H1 (cell line): ENCODE data around the gene MS4A15. TPM values are rescaled to one million over a fixed set of nuclear protein-coding genes. Genes with fewer than 3 reads are reported as not detected.

Experiments
- CTCF ChIA-PET: fragments of 300-600 bp; sonication (Branson Sonifier 250); formaldehyde crosslinking; loops from one replicate; lab custom pipeline; 2021; ENCODE audit not compliant: partially characterized antibody; lab: Charles Lee
- POLR2A ChIA-PET: fragments of 300-600 bp; sonication (Branson Sonifier 250); formaldehyde crosslinking; loops from one replicate; lab custom pipeline; 2021; ENCODE audit warnings: inconsistent platforms; ENCODE audit not compliant: partially characterized antibody; lab: Charles Lee
- DNase-seq, 2 experiments: peaks; one replicate each; pipeline versions ENCODE4 v3.0.0 to v3.0.0-alpha.2; 2010 to 2022; ENCODE audit warnings: low spot score in 2 of 2, low read depth in 1 of 2, mixed read lengths in 1 of 2
- FAIRE-seq: peaks from 2 replicates; lab custom pipeline; 2011; peaks lifted over from hg19 to GRCh38; lab: Jason Lieb, UNC
- H2AFZ ChIP-seq: 2 replicates; pipeline ENCODE4 v1.8.1; 2012; ENCODE audit warnings: low read length, inconsistent platforms
- H2AK5ac ChIP-seq: 2 replicates; pipeline ENCODE4 v1.6.1; 2013; ENCODE audit warnings: low read depth, low read length
- H2BK120ac ChIP-seq: replicated peaks from 2 replicates; pipeline ENCODE3; 2013; ENCODE audit warnings: low read depth, low read length, inconsistent platforms
- H2BK12ac ChIP-seq: 2 replicates; pipeline ENCODE4 v1.6.1; 2013; ENCODE audit warnings: low read depth, low read length
- H2BK15ac ChIP-seq: 2 replicates; pipeline ENCODE4 v1.6.1; 2013; ENCODE audit warnings: low read length
- H2BK20ac ChIP-seq: 2 replicates; pipeline ENCODE4 v1.6.1; 2013; ENCODE audit warnings: low read length
- H2BK5ac ChIP-seq: 2 replicates; pipeline ENCODE4 v1.6.1; 2013; ENCODE audit warnings: low read depth, low read length
- H3K14ac ChIP-seq: 2 replicates; pipeline ENCODE4 v1.6.1; 2013; ENCODE audit warnings: inconsistent platforms; ENCODE audit not compliant: insufficient read length
- H3K18ac ChIP-seq: 2 replicates; pipeline ENCODE4 v1.6.1; 2013; ENCODE audit warnings: low read length; ENCODE audit errors: extremely low read depth
- H3K23ac ChIP-seq: 2 replicates; pipeline ENCODE4 v1.6.1; 2013; ENCODE audit warnings: inconsistent platforms; ENCODE audit not compliant: insufficient read length
- H3K23me2 ChIP-seq: 2 replicates; pipeline ENCODE4 v1.6.1; 2013; ENCODE audit warnings: low read depth, low read length
- H3K27ac ChIP-seq: 2 replicates; pipeline ENCODE4 v1.6.1; 2011; ENCODE audit warnings: low read depth, low read length, inconsistent platforms
- H3K27me3 ChIP-seq, 4 experiments: replicated peaks in 1 of 4; 1 replicate in 1 of 4; 2 replicates in 3 of 4; pipeline versions ENCODE4 v1.6.1 to v1.8.1; 2011 to 2013; ENCODE audit warnings: low read length in 3 of 4, mild to moderate bottlenecking in 3 of 4, inconsistent platforms in 2 of 4, mixed read lengths in 2 of 4, moderate library complexity in 1 of 4; ENCODE audit not compliant: control insufficient read depth in 3 of 4, insufficient read depth in 3 of 4; ENCODE audit errors: extremely low read depth in 1 of 4
- H3K36me3 ChIP-seq, 4 experiments: 2 replicates each; pipeline versions ENCODE4 v1.6.1 to v1.8.1; 2011 to 2013; ENCODE audit warnings: mild to moderate bottlenecking in 4 of 4, low read length in 3 of 4, moderate library complexity in 2 of 4, control low read depth in 1 of 4, inconsistent platforms in 1 of 4; ENCODE audit not compliant: insufficient read depth in 4 of 4, control insufficient read depth in 2 of 4
- H3K4ac ChIP-seq: replicated peaks from 2 replicates; pipeline ENCODE3; 2013; ENCODE audit warnings: low read length, low read depth, mixed read lengths, inconsistent platforms; ENCODE audit not compliant: insufficient read length
- H3K4me1 ChIP-seq, 4 experiments: replicated peaks in 1 of 4; 1 replicate in 1 of 4; 2 replicates in 3 of 4; pipeline versions ENCODE4 v1.6.1 to v1.8.1; 2011 to 2013; ENCODE audit warnings: low read length in 3 of 4, inconsistent platforms in 2 of 4, mixed read lengths in 1 of 4; ENCODE audit not compliant: insufficient read depth in 4 of 4, control insufficient read depth in 3 of 4
- H3K4me2 ChIP-seq, 2 experiments: 2 replicates each; pipeline versions ENCODE4 v1.6.1 to v1.8.1; 2011 to 2013; ENCODE audit warnings: low read depth in 2 of 2, low read length in 2 of 2, control low read depth in 1 of 2, inconsistent platforms in 1 of 2, mild to moderate bottlenecking in 1 of 2; ENCODE audit not compliant: insufficient read depth in 1 of 2
- H3K4me3 ChIP-seq, 4 experiments: fragments of 200-600, 300-600 bp in 1 of 4; sonication (generic), shearing (Covaris generic), sonication (Bioruptor Twin) in 1 of 4; 2 replicates each; pipeline versions ENCODE4 v1.5.1 to v1.8.1; 2011 to 2016; ENCODE audit warnings: low read length in 4 of 4, low read depth in 3 of 4, control low read depth in 2 of 4, inconsistent platforms in 2 of 4, mild to moderate bottlenecking in 2 of 4, mixed read lengths in 1 of 4, moderate library complexity in 1 of 4; ENCODE audit not compliant: insufficient read depth in 2 of 4; ENCODE audit errors: extremely low read depth in 1 of 4
- H3K56ac ChIP-seq: replicated peaks from 2 replicates; pipeline ENCODE3; 2013; ENCODE audit warnings: low read depth, mild to moderate bottlenecking, mixed read lengths, low read length, inconsistent platforms; ENCODE audit not compliant: insufficient read length
- H3K79me1 ChIP-seq: 2 replicates; pipeline ENCODE4 v1.6.1; 2013; ENCODE audit warnings: low read depth, low read length, control low read depth
- H3K79me2 ChIP-seq, 2 experiments: 2 replicates each; pipeline versions ENCODE4 v1.6.1 to v1.8.1; 2012 to 2013; ENCODE audit warnings: low read length in 2 of 2, mild to moderate bottlenecking in 2 of 2, inconsistent platforms in 1 of 2; ENCODE audit not compliant: insufficient read depth in 2 of 2, control insufficient read depth in 1 of 2
- H3K9ac ChIP-seq, 4 experiments: replicated peaks in 1 of 4; 1 replicate in 1 of 4; 2 replicates in 3 of 4; pipeline versions ENCODE4 v1.6.1 to v1.8.1; 2011 to 2013; ENCODE audit warnings: low read depth in 3 of 4, low read length in 3 of 4, control low read depth in 2 of 4, mild to moderate bottlenecking in 2 of 4, moderate library complexity in 2 of 4, inconsistent platforms in 1 of 4; ENCODE audit errors: extremely low read depth in 1 of 4
- H3K9me3 ChIP-seq, 2 experiments: 2 replicates each; pipeline versions ENCODE4 v1.6.1 to v1.8.1; 2012 to 2013; ENCODE audit warnings: mild to moderate bottlenecking in 2 of 2, moderate library complexity in 2 of 2, control low read depth in 1 of 2, inconsistent platforms in 1 of 2, low read depth in 1 of 2, low read length in 1 of 2, mixed read lengths in 1 of 2; ENCODE audit not compliant: insufficient read depth in 2 of 2
- H4K20me1 ChIP-seq, 2 experiments: replicated peaks in 1 of 2; 2 replicates each; pipeline versions ENCODE3 to v1.8.1; 2011 to 2013; ENCODE audit warnings: inconsistent platforms in 2 of 2, low read length in 2 of 2, mild to moderate bottlenecking in 1 of 2; ENCODE audit not compliant: insufficient read depth in 2 of 2, control insufficient read depth in 1 of 2
- H4K5ac ChIP-seq: 2 replicates; pipeline ENCODE4 v1.6.1; 2013; ENCODE audit warnings: low read length, low read depth, mixed read lengths, inconsistent platforms; ENCODE audit not compliant: insufficient read length
- H4K8ac ChIP-seq: 2 replicates; pipeline ENCODE4 v1.8.0; 2013; ENCODE audit warnings: mild to moderate bottlenecking, moderate library complexity, low read length, inconsistent platforms; ENCODE audit not compliant: insufficient read depth; ENCODE audit errors: extremely low read depth
- H4K91ac ChIP-seq: replicated peaks from 2 replicates; pipeline ENCODE3; 2013; ENCODE audit warnings: low read length, mixed read lengths, inconsistent platforms; ENCODE audit not compliant: insufficient read length
- FOSL1 ChIP-seq: IDR thresholded peaks from 2 replicates; pipeline ENCODE4 v1.6.1; 2011; ENCODE audit warnings: mild to moderate bottlenecking, low read depth, low read length, moderate library complexity; ENCODE audit not compliant: insufficient read depth
- WGBS, 2 experiments: shearing (Covaris generic) in 1 of 2; methylation state at CpG; one replicate each; pipeline versions ENCODE4 v1.1.6 to v1.1.7; 2013 to 2015; ENCODE audit warnings: low lambda C conversion rate in 2 of 2, mixed read lengths in 2 of 2, inconsistent platforms in 1 of 2, low coverage in 1 of 2, missing lambda C conversion rate in 1 of 2; ENCODE audit not compliant: insufficient replicate concordance in 2 of 2, insufficient coverage in 1 of 2, insufficient read length in 1 of 2; ENCODE audit errors: extremely low coverage in 1 of 2, missing lambda C conversion rate in 1 of 2; 5-methylcytosine and 5-hydroxymethylcytosine counted together
- polyA plus RNA-seq, 7 experiments: library from polyadenylated mRNA; depleted of rRNA in 3 of 7; stranded (reverse) in 5 of 7; unstranded in 2 of 7; fragments of >200 nt in 5 of 7; fragments of 200-250 nt in 2 of 7; gene quantifications; 1 replicate in 5 of 7; 2 replicates in 1 of 7; 4 replicates in 1 of 7; pipeline versions ENCODE4 v1.2.1 to v1.2.3, GENCODE V29; 2011 to 2013; ENCODE audit warnings: missing spikeins in 2 of 7, mixed read lengths in 2 of 7
- total RNA-seq: library from RNA; stranded (reverse); fragmentation: NEBNext Ultra II Directional; extraction: Animal tissue kit (Norgen Biotek cat#: 25700); gene quantifications from 2 replicates; pipeline ENCODE4 v1.2.1, GENCODE V29; 2021

Gene MS4A15
- total and polyA plus RNA-seq, 2 of the 8 experiments (the other 6 are each of a cell fraction or from before 2014, with no cell fraction given), result 0.15 to 0.17 TPM

GRCh38 chr11:60706931-60707330 lies 49.7 kb upstream of the MS4A15 start:
- H3K18ac ChIP-seq, result no peak overlapping the region
- no peaks in the 10 kb centered on the region for H3K4me1 ChIP-seq
- H3K56ac ChIP-seq, result no peak overlapping the region
- no peak overlapping the region for H3K4me3 ChIP-seq
- no peak overlapping the region for H3K4me2 ChIP-seq
- CTCF ChIA-PET, result interaction anchor here (0.6 to 4.5 kb wide), 15 partner anchors 13 to 1535 kb away, joined by 3 to 18 read pairs (median 5); partner anchors contain the start of genes DTX4 and MS4A15
- H3K27me3 ChIP-seq, result no peaks in the 10 kb centered on the region
- H4K8ac ChIP-seq, result no peak overlapping the region
- H3K79me2 ChIP-seq, result no peaks in the 10 kb centered on the region
- FAIRE-seq, result no peak
- no peak overlapping the region for H3K27ac ChIP-seq
- no peak overlapping the region for H3K14ac ChIP-seq
- no peak overlapping the region for H4K5ac ChIP-seq
- H2BK20ac ChIP-seq, result no peak overlapping the region
- POLR2A ChIA-PET, result no interaction called here
- H3K23ac ChIP-seq, result no peak overlapping the region
- H3K23me2 ChIP-seq, result peaks cover 2% of the 10 kb centered on the region; the same call in 1 of the 2 replicates
- no peaks in the 10 kb centered on the region for H3K9me3 ChIP-seq
- no peak overlapping the region for H3K9ac ChIP-seq
- H2BK120ac ChIP-seq, result no peak overlapping the region
- no peak overlapping the region for H2BK12ac ChIP-seq
- no peak overlapping the region for H2AK5ac ChIP-seq
- H2AFZ ChIP-seq, result no peak overlapping the region
- H2BK15ac ChIP-seq, result no peak overlapping the region
- H3K36me3 ChIP-seq, result no peaks in the 10 kb centered on the region
- H3K79me1 ChIP-seq, result no peaks in the 10 kb centered on the region
- no peaks in the 10 kb centered on the region for H4K20me1 ChIP-seq
- H4K91ac ChIP-seq, result no peak overlapping the region
- H2BK5ac ChIP-seq, result no peak overlapping the region
- 96% methylated on average over 5 of the region's 5 CpGs; no CpG with 5 or more reads in 1 of the 2 experiments for WGBS, 2 experiments
- H3K4ac ChIP-seq, result no peak overlapping the region
- DNase-seq, result no peak
- no peak for TF ChIP-seq FOSL1
